Activated T-cell treated with anti-CD3 and anti-CD28 coated beads, Interleukin-2, amount 50 U/mL, for 72 hours (primary cell): Measurements from ENCODE around the gene PCDHGB4. TPM values are rescaled to one million over a fixed set of nuclear protein-coding genes. Genes with fewer than 3 reads are reported as not detected.
"Not testable (repeated sequence)": the region's sequence is repeated elsewhere in the genome, so short reads cannot be mapped to it uniquely, and the experiment has no call there.

Source experiments
- ATAC-seq, 2 donors: fragments of 150-1000 bp; cut with Tn5 transposase; replicated peaks in 1 of 2; 2 replicates each; pipeline ENCODE4 v1.10.0; 2021; ENCODE audit warnings: moderate library complexity in 2 of 2, mild to moderate bottlenecking in 1 of 2
- DNase-seq, 2 donors: peaks; one replicate each; pipeline ENCODE4 v3.0.0; 2021 to 2022; ENCODE audit warnings: mixed read lengths in 1 of 2
- H3K27ac Mint-ChIP-seq: one replicate; pipeline ENCODE4 v1.8.0; 2022; ENCODE audit warnings: mild to moderate bottlenecking, moderate library complexity, mixed read lengths
- H3K27me3 Mint-ChIP-seq: one replicate; pipeline ENCODE4 v1.8.0; 2022; ENCODE audit warnings: low read depth, mixed read lengths
- H3K36me3 Mint-ChIP-seq, 2 donors: one replicate each; pipeline ENCODE4 v1.8.0; 2022; ENCODE audit warnings: mixed read lengths in 2 of 2, mild to moderate bottlenecking in 1 of 2; ENCODE audit not compliant: insufficient read depth in 2 of 2
- H3K4me1 Mint-ChIP-seq: one replicate; pipeline ENCODE4 v1.8.0; 2022; ENCODE audit warnings: low read depth, mixed read lengths
- H3K4me3 Mint-ChIP-seq, 2 donors: one replicate each; pipeline ENCODE4 v1.8.0; 2022; ENCODE audit warnings: mild to moderate bottlenecking in 2 of 2, mixed read lengths in 2 of 2, moderate library complexity in 2 of 2
- H3K9me3 Mint-ChIP-seq, 2 donors: one replicate each; pipeline ENCODE4 v1.8.0; 2022; ENCODE audit warnings: mixed read lengths in 2 of 2
- total RNA-seq, 2 donors: library from RNA; stranded (reverse); gene quantifications; one replicate each; pipeline ENCODE4 v1.2.3, GENCODE V29; 2022

Gene PCDHGB4
- not detected for total RNA-seq

DNA sequence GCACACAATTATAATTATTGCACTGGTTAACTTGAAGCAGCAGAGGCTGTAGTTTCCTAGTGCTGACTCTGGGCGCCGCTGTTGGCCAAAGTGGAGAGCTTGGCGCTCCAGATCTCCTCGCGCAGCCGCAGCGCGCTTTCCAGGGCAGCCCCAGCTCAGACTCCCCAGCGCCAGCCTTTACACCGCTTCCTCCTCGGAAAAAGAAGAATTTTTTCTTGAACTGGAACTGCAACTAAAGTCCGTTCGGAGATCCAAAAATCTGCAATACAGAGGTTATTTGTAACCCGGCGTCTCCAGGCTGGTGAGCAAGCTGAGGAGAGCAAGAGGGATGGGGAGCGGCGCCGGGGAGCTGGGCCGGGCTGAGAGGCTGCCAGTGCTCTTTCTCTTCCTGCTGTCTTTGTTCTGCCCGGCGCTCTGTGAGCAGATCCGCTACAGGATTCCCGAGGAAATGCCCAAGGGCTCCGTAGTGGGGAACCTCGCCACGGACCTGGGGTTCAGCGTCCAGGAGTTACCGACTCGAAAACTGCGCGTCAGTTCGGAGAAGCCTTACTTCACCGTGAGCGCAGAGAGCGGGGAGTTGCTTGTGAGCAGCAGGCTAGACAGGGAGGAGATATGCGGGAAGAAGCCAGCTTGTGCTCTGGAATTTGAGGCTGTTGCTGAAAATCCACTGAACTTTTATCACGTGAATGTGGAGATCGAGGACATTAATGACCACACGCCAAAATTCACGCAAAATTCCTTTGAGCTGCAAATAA, at the start of gene PCDHGB4:
PCDHGB4 (plus strand) TSS at position 142 of the 755 bp plus-strand sequence; CDS start at position 329, 187 bp downstream.
- H3K4me1 Mint-ChIP-seq, H3K27ac Mint-ChIP-seq: not testable (repeated sequence)
- DNase-seq = peak in 1 of 2 donors; percentile 30
- H3K9me3 Mint-ChIP-seq = peaks cover 16 to 20% of the 10 kb centered on the region in 2 donors
- ATAC-seq = peak; percentile 41 to 65
- H3K36me3 Mint-ChIP-seq = peaks cover 24 to 45% of the 10 kb centered on the region in 2 donors
- peak within 1 kb of the TSS; percentile 43 to 51 for H3K4me3 Mint-ChIP-seq
- peaks cover 87% of the 10 kb centered on the region for H3K27me3 Mint-ChIP-seq

DNA sequence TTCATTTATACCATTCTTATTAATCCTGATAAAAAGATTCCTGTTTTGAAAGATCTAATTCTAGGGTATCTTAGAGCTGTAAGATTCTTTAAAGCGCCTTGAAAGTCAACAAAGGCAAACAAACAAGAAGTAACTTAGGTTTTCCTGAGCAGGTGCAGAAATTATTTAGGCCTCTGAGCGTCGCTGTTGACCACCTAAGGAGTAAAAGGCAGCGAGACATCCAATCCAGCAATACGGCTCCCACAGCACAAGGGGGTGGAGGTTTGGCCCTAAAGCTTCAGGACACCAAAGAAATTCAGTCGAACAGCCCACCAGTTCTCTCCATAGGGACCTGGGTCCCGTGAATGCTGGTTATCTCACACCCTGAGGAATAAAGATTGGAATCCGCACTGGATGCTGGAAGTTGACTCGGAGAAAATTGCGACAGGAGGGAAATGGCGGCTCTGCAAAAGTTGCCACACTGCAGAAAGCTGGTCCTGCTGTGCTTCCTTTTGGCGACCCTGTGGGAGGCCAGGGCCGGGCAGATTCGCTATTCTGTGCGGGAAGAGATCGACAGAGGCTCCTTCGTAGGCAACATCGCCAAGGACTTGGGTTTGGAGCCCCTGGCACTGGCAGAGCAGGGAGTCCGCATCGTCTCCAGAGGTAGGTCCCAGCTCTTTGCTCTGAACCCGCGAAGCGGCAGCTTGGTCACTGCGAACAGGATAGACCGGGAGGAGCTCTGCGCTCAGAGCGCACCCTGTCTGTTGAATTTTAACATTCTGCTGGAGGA, 48.8 kb upstream of the PCDHGB4 start, which contains the start of gene PCDHGA2:
PCDHGA2 (plus strand) TSS at position 223 of the 769 bp plus-strand sequence.
- DNase-seq (peak in 1 of 2 donors; percentile 30), ATAC-seq (peak in 1 of 2 donors; percentile 40)
- H3K27ac Mint-ChIP-seq = no peak within 1 kb of the TSS
- H3K27me3 Mint-ChIP-seq = peaks cover 57% of the 10 kb centered on the region
- H3K36me3 Mint-ChIP-seq = peaks cover 22 to 29% of the 10 kb centered on the region in 2 donors
- H3K9me3 Mint-ChIP-seq = peaks cover 8 to 16% of the 10 kb centered on the region in 2 donors
- H3K4me3 Mint-ChIP-seq = peak within 1 kb of the TSS; percentile 56 to 73
- H3K4me1 Mint-ChIP-seq = no peaks in the 10 kb centered on the region

DNA sequence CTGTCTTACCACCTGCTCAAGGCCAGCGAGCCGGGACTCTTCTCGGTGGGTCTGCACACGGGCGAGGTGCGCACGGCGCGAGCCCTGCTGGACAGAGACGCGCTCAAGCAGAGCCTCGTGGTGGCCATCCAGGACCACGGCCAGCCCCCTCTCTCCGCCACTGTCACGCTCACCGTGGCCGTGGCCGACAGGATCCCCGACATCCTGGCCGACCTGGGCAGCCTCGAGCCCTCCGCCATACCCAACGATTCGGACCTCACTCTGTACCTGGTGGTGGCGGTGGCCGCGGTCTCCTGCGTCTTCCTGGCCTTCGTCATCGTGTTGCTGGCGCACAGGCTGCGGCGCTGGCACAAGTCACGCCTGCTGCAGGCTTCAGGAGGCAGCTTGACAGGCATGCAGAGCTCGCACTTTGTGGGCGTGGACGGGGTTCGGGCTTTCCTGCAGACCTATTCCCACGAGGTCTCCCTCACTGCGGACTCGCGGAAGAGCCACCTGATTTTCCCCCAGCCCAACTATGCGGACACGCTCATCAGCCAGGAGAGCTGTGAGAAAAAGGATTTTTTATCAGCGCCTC, 46.6 kb upstream of the PCDHGB4 start:
- H3K4me1 Mint-ChIP-seq, DNase-seq, H3K4me3 Mint-ChIP-seq, H3K27ac Mint-ChIP-seq, ATAC-seq: not testable (repeated sequence)
- peaks cover 22 to 31% of the 10 kb centered on the region in 2 donors for H3K36me3 Mint-ChIP-seq
- H3K9me3 Mint-ChIP-seq = peaks cover 8 to 17% of the 10 kb centered on the region in 2 donors
- peaks cover 53% of the 10 kb centered on the region for H3K27me3 Mint-ChIP-seq

DNA sequence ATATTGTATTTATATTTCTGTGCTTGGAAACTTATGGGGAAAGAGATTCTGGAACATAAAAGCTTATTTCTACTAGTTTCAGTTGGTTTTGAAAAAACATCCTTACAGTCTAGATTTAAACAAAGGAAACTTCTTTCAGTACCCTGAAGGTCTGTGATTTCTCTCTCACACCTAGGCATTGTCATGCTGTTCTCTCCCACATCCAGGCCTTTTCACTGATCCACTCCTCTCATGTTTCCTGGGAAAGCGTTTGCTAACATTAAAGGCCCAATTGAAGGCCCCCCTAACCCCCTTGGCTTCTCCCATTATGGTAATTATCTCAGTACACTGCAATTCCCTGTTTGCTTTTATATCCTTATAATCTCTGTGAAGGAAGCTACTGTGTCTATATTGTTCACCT, 44.7 kb upstream of the PCDHGB4 start:
- peaks cover 9 to 14% of the 10 kb centered on the region in 2 donors for H3K9me3 Mint-ChIP-seq
- peaks cover 23 to 40% of the 10 kb centered on the region in 2 donors for H3K36me3 Mint-ChIP-seq
- H3K4me3 Mint-ChIP-seq = no peak overlapping the region
- peaks cover 60% of the 10 kb centered on the region for H3K27me3 Mint-ChIP-seq
- ATAC-seq (no peak), DNase-seq (no peak)
- no peak overlapping the region for H3K27ac Mint-ChIP-seq
- H3K4me1 Mint-ChIP-seq = no peaks in the 10 kb centered on the region

DNA sequence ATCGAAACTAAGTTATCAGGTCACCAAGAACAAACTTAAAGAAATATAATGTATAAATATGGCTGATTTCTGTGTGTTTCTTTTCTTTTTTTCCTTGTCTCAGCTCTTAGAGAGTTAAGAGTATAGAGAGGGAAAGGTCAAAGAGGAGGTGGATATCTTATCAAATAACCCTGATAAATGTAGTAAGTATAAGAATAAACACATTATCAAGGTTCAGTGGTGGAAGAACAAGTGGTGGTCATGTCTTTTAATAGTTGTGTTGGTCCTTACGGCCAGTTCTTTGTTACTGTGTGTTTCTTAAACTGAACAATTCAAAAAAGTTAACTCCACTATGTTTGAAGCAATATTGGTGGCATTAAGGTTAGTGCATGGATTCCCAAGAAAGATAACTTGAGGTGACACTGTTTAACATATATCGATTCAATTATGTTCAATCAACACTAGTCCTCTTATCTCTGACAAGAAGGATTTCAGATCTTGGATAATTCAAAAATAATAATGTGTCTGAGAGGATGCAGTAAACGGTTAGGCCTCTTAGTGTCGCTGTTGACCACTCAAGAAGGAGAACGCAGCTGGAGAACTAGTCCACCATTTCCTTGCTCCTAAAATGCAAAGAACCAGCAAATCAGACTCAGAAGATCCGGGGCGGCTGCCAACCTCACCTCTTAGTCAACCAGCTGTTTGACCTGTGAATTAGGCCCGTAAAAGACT, 44.1 kb upstream of the PCDHGB4 start, which contains the start of gene PCDHGA3:
PCDHGA3 (plus strand) TSS at position 588 of the 711 bp plus-strand sequence. CDS start 205 bp downstream, outside the sequence.
- Mint-ChIP-seq H3K27ac (no peak within 1 kb of the TSS), H3K9me3 (peaks cover 8 to 14% of the 10 kb centered on the region in 2 donors), H3K27me3 (peaks cover 55% of the 10 kb centered on the region), H3K4me3 (peak within 1 kb of the TSS; percentile 72 to 78), H3K36me3 (peaks cover 21 to 39% of the 10 kb centered on the region in 2 donors), H3K4me1 (no peaks in the 10 kb centered on the region)
- ATAC-seq (no peak), DNase-seq (peak in 1 of 2 donors; percentile 33)

DNA sequence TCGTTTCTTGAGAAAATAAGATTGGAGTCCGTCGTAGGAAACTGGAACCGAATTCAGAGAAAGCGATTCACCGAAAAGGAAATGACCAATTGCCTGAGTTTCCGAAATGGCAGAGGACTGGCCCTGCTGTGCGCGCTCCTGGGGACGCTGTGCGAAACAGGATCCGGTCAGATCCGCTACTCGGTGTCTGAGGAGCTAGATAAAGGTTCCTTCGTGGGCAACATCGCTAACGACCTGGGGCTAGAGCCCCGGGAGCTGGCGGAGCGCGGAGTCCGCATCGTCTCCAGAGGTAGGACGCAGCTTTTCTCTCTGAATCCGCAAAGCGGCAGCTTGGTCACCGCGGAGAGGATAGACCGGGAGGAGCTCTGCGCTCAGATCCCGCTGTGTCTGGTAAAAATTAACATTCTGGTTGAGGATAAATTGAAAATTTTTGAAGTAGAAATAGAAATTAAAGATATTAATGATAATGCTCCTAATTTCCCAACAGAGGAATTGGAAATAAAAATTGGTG, 43.5 kb upstream of the PCDHGB4 start:
- Mint-ChIP-seq H3K36me3 (peaks cover 19 to 38% of the 10 kb centered on the region in 2 donors), H3K4me1 (no peaks in the 10 kb centered on the region), H3K9me3 (peaks cover 8 to 12% of the 10 kb centered on the region in 2 donors), H3K27ac (no peak overlapping the region), H3K4me3 (peak overlapping the region; percentile 72 to 78), H3K27me3 (peaks cover 55% of the 10 kb centered on the region)
- no peak for ATAC-seq
- DNase-seq = no peak

DNA sequence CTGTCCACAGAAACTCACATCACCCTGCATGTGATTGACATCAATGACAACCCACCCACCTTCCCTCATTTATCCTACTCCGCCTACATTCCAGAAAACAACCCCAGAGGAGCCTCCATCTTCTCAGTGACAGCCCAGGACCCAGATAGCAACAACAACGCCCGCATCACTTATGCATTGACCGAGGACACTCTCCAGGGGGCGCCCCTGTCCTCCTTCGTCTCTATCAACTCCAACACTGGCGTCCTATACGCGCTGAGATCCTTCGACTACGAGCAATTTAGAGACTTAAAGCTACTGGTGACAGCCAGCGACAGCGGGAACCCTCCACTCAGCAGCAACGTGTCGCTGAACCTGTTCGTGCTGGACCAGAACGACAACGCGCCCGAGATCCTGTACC, 42.2 kb upstream of the PCDHGB4 start:
- peaks cover 62% of the 10 kb centered on the region for H3K27me3 Mint-ChIP-seq
- ATAC-seq = no peak
- H3K9me3 Mint-ChIP-seq = peaks cover 9 to 12% of the 10 kb centered on the region in 2 donors
- H3K4me1 Mint-ChIP-seq = peaks cover 6% of the 10 kb centered on the region
- peaks cover 18 to 42% of the 10 kb centered on the region in 2 donors for H3K36me3 Mint-ChIP-seq
- H3K4me3 Mint-ChIP-seq = no peak overlapping the region
- no peak for DNase-seq
- H3K27ac Mint-ChIP-seq = no peak overlapping the region

DNA sequence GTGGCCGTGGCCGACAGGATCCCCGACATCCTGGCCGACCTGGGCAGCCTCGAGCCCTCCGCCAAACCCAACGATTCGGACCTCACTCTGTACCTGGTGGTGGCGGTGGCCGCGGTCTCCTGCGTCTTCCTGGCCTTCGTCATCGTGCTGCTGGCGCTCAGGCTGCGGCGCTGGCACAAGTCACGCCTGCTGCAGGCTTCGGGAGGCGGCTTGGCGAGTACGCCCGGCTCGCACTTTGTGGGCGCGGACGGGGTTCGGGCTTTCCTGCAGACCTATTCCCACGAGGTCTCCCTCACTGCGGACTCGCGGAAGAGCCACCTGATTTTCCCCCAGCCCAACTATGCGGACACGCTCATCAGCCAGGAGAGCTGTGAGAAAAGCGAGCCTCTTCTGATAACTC, 41.5 kb upstream of the PCDHGB4 start:
- not testable (repeated sequence) for H3K27ac Mint-ChIP-seq, H3K4me1 Mint-ChIP-seq, DNase-seq, ATAC-seq, H3K4me3 Mint-ChIP-seq
- Mint-ChIP-seq H3K36me3 (peaks cover 16 to 39% of the 10 kb centered on the region in 2 donors), H3K27me3 (peaks cover 67% of the 10 kb centered on the region), H3K9me3 (peaks cover 8 to 10% of the 10 kb centered on the region in 2 donors)

DNA sequence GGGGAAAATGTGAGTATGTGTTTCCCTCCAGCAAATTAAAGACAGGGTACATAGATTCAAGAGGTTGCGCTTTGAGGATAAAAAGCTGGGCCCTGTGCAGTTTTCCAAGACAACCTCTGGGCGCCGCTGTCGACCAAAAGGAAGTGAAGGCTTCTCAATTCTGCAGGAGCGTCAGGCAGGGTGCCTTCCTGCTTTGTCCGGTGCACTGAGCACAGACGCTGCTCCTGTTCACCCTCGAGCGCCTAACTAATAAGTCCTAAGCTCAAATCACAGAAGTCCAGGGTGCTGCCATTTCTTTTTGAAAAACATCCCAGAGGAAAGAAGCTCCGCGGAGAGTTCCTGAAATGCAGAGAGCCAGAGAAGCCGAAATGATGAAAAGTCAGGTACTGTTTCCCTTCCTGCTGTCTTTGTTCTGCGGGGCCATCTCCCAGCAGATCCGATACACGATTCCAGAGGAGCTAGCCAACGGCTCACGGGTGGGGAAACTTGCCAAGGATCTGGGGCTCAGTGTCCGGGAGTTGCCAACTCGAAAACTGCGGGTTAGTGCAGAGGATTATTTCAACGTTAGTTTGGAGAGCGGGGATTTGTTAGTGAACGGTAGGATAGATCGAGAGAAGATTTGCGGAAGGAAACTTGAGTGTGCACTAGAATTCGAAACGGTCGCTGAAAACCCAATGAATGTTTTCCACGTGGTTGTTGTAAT, 37.4 kb upstream of the PCDHGB4 start, which contains the start of gene PCDHGB1:
PCDHGB1 (plus strand) TSS at position 183 of the 703 bp plus-strand sequence; CDS start at position 345, 162 bp downstream.
- H3K27ac Mint-ChIP-seq = peak within 1 kb of the TSS; percentile 50
- DNase-seq = peak; percentile 38 to 51
- H3K36me3 Mint-ChIP-seq = peaks cover 15 to 30% of the 10 kb centered on the region in 2 donors
- H3K4me3 Mint-ChIP-seq = peak within 1 kb of the TSS; percentile 75 to 82
- peaks cover 10 to 15% of the 10 kb centered on the region in 2 donors for H3K9me3 Mint-ChIP-seq
- no peak for ATAC-seq
- peaks cover 74% of the 10 kb centered on the region for H3K27me3 Mint-ChIP-seq
- H3K4me1 Mint-ChIP-seq = peaks cover 6% of the 10 kb centered on the region

DNA sequence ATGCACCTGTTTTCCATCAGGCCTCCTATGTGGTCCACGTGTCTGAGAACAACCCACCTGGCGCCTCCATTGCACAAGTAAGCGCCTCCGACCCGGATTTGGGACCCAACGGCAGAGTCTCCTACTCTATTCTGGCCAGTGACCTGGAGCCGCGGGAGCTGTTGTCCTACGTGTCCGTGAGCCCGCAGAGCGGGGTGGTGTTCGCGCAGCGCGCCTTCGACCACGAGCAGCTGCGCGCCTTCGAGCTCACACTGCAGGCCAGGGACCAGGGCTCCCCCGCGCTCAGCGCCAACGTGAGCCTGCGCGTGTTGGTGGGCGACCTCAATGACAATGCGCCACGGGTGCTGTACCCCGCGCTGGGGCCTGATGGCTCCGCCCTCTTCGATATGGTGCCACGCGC, 35.9 kb upstream of the PCDHGB4 start:
- peaks cover 6% of the 10 kb centered on the region for H3K4me1 Mint-ChIP-seq
- H3K27me3 Mint-ChIP-seq = peaks cover 77% of the 10 kb centered on the region
- peaks cover 8 to 12% of the 10 kb centered on the region in 2 donors for H3K9me3 Mint-ChIP-seq
- H3K36me3 Mint-ChIP-seq = peaks cover 17 to 19% of the 10 kb centered on the region in 2 donors
- no peak overlapping the region for H3K27ac Mint-ChIP-seq
- DNase-seq = no peak
- no peak overlapping the region for H3K4me3 Mint-ChIP-seq
- no peak for ATAC-seq

DNA sequence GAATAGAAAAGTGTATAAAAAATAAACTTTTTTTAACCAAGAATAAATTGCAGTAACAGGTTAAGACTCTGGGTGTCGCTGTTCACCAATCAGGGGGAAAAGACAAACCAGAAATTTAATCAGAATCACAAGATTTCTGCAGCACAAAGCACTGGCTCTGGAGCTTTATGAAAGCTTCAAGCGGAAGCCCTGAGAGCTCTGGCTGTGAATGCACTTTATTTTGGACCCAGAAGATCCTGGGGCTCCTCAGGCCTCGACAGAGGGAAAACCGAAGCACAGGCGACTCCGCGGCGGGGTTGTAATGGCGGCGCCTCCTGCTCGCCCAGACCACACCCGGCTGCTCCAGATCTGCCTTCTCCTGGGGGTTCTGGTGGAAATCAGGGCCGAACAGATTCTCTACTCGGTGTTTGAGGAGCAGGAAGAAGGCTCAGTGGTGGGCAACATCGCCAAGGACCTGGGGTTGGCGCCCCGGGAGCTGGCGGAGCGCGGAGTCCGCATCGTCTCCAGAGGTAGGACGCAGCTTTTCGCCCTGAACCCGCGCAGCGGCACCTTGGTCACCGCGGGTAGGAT, 32.5 kb upstream of the PCDHGB4 start, which contains the start of gene PCDHGA4:
PCDHGA4 (plus strand) TSS at position 122 of the 570 bp plus-strand sequence; CDS start at position 209, 87 bp downstream.
- Mint-ChIP-seq H3K27me3 (peaks cover 81% of the 10 kb centered on the region), H3K4me3 (peak within 1 kb of the TSS; percentile 65 to 73), H3K9me3 (peaks cover 10 to 11% of the 10 kb centered on the region in 2 donors), H3K36me3 (peaks cover 14 to 16% of the 10 kb centered on the region in 2 donors), H3K4me1 (peaks cover 7% of the 10 kb centered on the region), H3K27ac (no peak within 1 kb of the TSS)
- ATAC-seq (no peak), DNase-seq (no peak)
